NCI-H187 treated with DMSO at 0.1 percent for 48 hours (cell line): ENCODE results near the gene COP1.

Experiments used
- DNase-seq: peaks from one replicate; lab custom pipeline; 2025; lab: John Stamatoyannopoulos, UW

The COP1 gene

DNA sequence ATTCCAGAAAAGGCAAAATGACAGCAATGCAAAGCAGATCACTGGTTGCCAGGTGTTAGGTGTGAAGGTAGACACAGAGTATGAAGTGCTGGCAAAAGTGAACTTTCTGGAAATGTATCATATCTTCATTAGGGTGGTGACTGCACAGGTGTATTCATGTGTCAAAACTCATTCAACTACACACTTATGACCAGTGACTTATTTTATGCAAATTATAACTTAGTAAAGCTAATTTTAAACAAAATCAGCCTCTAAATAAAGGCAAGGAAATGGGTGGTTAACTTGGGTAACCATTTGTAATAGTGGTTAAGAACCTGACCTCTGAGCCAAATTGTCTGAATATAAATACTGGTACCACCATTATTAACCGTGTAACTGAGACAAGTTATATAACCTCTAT, 7.4 kb downstream of the COP1 start:
- no peak for DNase-seq

DNA sequence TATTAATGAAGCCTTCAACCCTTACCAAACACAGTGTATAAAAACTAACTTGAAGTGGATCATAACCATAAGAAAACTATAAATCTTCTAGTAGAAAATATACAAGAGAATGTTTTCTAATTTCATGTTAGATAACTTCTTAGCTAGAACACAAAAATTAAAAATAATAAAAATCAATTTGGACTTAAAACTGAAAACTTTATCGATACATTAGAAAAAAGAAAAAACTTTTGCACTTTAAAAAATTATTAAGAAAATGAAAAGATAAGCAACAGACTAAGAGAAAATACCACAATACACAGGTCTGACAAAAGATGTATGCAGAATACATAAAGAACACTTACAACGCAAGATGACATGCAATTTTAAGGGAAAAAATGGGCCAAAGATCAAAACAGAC, 8.7 kb downstream of the COP1 start:
- DNase-seq: no peak

DNA sequence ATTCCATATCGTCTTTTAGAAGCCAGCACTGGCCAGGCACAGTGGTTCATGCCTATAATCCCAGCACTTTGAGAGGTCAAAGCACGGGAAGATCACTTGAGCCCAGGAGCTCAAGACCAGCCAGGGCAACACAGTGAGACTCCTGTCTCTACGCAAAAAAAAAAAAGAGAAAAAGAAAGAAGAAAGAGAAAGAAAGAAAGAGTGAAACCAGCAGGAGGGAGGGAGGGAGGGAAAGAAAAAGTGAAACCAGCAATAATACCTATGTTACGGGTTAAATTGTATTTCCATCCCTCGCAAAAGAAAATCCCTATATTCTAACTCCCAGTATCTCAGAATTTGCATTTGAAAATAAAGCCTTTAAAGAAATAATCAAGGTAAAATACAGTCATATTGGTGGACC, 10.4 kb downstream of the COP1 start:
- DNase-seq: no peak

DNA sequence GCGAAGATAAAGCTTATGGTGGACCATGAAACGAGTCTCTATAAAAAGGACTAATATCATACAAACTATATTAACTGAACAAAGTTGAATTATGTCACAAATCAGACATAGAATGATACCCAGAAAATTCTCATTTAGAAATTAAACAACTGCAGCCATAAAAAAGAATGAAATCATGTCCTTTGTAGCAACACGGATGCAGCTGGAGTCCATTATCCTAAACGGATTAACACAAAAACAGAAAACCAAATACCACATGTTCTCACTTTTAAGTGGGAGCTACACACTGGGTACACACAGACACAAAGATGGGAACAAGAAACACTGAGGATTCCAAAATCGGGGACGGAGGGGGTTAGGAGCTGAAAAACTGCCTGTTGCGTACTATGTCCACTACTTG, 11.5 kb downstream of the COP1 start:
- no peak for DNase-seq

DNA sequence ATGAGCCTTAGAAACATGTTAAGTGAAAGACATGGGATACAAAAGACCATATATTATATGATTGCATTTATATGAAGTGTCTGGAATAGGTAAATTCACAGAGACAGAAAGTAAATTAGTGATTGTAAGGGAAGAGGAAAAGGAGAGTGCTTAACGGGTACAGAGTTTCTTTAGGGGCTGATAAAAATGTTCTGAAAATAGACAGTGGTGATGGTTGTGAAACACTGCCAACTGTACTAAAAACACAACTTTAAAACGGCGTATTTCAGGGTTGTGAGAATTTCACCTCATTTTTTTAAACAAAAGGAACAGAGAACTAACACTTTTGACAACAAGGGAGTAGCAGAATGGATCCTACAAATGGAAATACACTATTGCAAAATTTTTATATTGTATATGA, 13.4 kb downstream of the COP1 start:
- DNase-seq: no peak

DNA sequence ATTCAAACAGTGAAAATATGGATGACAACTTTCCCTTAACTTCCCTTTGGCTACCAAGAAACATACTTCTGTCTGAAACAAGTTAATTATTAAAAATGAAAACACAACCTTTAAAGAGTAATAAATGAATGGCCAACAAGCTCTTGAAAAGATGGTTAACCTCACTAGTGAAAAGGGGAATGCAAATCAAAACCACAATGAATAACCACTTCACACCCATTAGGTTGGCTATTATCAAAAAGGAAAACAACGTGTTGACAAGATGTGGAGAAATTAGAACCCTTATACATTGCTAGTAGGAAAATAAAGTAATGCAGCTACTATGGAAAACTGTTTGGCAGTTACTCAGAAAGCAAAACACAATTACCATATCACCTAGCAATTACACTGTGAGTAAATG, 14.1 kb downstream of the COP1 start:
- DNase-seq: no peak

DNA sequence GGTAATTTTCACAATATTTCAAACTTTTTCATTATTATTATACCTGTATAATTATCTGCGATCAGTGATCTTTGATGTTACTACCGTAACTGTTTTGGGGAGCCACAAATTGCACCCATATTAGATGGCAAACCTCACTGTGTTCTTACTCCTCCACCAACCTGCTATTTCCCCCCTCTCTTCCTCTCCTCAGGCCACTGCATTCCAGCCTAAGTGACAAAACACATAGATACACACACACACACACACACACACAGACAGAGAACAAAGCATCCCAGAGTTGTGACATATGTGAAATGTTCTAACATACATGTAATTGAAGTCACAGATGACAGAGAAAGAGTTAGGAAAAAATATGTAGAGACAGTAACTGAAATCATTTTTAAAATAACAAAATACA, 18.5 kb downstream of the COP1 start:
- no peak for DNase-seq

DNA sequence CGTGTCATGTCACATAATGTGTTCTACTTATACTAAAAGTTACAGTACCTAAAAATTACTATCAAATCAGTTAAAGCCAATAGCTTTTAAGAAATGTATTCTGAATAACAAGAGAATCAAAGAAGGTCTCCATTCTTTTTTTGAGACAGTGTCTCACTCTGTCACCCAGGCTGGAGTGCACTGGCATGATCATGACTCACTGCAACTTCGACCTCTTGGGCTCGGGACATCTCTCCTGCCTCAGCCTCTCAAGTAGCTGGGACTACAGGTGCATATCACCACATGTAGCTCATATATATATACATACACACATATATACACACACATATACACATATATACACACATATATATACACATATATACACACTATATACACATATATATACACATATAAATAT, 20.1 kb downstream of the COP1 start:
- no peak for DNase-seq

DNA sequence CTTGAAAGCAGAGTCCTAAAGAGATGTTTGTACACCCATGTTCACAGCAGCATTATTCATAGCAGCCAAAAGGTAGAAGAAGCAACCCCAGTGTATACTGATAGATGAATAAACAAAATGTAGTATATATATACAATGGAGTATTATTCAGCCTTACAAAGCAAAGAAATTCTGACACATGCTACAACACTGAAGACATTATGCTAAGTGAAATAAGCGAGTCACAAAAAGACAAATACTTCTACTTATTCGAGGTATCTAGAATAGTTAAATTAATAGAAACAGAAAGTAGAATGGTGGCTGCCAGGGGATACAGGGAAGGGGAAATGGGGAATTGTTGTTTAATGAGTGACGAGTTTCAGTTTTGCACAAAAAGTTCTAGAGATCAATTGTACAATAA, 23.5 kb downstream of the COP1 start:
- DNase-seq: no peak

DNA sequence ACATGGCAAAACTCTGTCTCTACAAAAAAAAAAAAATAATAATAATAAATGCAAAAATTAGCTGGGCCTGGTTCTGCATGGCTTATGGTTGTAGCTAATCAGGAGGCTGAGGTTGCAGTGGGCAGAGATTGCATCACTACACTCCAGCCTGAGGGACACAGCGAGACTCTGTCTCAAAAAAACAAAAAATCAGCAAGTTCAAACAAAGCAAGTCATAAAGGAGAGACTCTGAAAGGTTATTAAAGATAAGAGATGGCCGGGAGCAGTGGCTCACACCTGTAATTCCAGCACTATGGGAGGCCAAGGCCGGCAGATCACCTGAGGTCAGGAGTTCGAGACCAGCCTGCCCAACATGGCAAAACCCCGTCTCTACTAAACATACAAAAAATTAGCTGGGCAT, 28.8 kb downstream of the COP1 start:
- DNase-seq: no peak

DNA sequence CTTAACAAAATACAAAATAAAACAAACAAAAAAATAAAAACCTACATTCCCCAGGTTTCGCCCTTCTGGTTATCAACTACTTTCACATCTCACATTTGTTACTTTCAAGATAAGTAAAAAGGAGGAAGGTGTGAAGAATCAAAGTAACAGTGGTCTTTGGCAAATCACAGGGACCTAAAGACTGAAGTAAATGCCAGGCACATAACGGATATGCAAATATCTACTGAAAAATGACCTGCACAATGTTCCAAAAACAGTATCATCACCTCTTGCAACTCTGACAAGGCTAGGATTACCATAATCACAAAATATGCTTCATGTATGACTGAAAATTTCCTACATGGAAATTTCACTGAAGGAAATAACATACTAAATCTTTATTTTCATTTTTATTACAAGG, 29.3 kb downstream of the COP1 start:
- no peak for DNase-seq

DNA sequence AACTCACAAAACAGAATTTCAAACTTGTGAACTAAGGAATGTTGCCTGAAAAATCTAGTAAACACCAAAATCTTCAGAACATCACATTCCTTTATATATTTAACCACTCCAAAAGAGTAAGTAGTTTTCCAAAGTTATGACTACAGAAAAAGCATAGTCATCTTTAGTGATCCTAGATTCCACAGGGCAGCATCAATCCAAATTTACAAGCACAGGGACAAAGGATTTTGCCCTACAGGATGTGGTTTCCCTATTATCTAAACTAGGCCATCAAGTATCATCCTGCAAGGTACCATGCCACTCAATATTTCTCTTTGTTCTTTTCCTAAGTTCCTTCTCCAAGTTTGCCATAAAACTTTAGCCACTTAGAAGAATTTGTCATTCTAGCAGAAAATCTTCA, 33.0 kb downstream of the COP1 start:
- DNase-seq: no peak

DNA sequence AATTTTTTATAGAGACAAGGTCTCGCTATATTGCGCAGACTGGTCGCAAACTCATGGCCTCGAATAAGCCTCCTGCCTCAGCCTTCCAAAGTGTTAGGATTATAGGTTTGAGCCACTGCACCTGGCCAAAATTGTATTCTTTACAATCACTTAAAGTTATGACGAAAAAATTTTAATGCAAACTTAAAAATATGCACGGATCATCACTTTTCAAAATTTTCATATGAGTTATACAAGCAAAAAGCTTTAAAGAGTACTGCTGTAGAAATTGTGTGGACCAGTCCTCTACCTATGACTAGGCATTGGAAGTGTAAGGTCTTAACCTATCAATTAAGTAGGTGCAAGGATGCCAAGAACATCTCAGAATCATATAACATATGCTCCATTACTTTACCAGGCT, 34.9 kb downstream of the COP1 start:
- no peak for DNase-seq

DNA sequence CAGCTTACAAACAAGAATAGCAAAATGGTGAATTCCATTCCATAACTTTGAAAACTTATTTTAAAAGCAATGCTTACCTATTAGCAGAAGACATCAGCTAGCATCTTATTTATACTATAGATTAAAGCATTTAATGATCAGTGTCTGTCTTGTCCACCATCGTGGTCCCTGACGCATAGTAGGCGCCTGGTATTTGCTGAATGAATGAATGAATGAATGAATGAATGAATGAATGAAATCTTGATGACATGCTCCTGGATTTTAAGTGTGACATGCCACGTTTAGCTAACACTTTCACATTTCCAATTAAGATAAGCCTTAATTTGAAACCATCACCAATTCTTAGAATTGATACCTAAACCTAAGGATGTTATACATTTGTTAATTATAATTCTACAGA, 39.9 kb downstream of the COP1 start:
- no peak for DNase-seq

DNA sequence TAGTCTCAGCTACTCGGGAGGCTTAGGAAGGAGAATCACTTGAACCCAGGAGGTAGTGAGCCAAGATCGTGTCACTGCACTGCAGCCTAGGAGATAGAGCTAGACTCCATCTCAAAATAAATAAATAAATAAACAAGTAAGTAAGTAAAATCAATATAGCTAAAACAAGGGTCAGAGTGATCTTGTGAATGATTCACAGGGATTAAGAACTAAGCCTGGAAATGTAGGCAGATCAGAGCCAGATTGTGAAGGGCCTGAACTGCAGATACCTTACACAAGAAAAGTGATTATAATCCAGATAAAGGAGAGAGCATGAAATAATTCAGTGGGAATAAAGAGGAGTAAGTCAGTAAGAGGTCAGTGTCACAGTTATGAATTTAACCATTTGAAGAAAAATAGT, 41.5 kb downstream of the COP1 start:
- DNase-seq: no peak

DNA sequence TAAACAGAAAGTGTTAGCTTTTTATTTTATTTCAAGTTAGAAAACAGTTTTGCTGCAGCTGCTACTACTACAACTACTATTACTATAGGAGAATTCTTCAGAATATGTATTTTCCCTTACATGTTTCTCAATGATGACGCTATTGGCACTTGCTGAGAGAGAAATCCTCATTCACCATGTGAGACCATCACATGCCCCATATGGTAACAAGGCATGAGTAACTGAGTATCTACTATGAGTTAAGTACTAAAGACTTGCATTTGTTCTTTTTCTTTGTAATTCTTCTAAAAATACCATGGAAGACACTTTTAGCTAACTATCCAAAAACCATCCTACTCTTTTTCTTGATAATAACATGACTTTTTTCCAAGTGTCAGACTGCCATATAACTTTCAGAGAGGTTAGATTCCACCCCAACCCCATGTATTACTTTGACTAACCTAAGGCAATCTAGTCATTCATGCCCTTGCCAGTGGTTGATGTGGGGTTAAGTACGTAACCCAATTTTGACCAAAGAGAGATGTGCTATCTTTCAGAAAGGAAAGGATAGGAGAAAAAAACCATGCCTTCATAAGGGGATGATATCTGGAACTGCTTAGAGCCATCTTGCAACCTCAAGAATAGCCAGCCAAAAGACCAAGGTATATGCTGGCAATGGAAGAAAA, 42.9 kb downstream of the COP1 start:
- DNase-seq: no peak

DNA sequence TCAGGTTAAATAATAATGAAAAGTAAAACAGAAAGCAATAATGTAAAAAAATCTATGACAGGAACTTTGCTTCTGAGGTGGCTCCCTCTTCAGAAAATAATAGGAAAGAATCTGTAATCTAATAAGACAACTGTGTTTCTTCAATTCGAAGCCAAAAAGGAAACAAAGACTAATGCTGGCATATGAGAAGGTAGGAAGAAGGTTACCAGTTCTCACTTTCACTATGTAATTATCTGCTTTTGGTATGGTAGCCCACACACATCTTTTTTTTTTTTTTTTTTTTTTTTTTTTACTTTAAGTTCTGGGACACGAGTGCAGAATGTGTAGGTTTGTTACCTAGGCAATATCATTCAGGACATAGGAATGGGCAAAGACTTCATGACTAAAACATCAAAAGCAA, 47.1 kb downstream of the COP1 start:
- no peak for DNase-seq

DNA sequence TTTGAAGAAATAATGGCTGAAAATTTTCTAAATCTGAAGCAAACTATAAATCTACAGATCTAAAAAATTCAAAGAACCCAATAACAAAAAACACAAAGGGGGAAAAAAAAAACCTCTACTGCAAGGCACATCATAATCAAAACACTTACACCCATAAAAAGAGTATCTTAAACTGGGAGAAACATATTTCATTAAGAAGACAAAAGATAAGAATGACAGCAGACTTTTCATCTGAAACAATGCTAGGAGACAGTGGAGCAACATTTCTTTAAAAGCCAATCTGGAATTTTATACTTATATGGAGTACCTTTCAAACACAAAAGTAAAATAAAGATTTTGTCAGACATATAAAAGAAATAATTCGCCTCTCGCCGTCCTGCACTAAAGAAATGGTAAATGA, 49.1 kb downstream of the COP1 start:
- no peak for DNase-seq

DNA sequence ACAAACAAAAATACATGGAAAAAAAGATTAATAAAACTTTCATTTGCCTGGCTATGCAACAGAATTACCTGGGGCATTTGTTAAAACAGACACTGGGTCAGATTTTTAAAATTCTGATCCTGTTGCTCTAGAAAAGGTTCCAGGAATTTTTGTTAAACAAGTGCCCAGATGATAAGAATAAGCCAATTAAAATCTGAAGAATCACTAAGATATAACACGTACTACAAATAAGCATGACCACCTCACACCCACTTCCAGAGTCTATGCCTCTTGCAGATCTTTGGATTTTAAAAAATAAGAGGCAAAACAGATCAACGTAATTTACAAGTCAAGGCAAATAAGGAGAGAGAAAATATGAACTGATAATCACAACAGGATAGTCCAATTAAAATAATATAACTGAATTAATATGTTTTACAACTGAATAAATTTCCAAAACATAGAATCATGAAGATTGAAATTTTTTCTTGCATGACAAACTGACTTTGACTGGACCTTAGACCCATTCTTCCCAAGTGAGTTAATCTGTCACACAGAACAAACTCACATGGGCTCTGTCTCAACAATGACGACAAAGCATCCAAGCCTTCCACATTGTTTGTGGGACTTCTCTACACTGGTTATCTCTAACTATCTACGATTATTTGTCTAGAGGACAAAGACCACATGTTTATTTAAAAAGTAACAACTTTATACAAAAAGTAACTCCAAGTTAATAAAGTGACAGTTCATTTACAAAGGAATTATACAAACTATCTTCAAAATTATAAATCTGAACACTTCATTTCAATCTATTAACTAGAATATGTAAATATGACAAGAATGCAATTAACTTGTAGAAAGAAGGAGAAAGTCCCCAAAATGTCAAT, 56.9 kb downstream of the COP1 start:
- no peak for DNase-seq

DNA sequence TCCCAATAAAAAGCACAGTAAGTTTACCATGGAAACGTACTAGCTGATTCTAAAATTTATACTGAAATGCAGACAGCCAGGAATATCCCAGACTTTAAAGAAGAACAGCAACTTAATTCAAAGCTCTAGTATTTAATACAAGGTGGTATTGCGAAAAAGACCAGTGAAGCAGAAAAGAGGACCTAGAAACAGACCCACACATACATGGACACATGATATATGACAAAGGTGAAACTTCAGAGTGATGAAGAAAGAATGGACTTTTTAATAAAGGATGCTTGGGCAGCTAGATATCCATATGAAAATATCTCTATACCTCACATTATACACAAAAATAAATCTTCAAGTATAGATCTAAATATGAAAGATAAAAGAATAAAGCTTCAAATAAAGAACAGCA, 62.6 kb downstream of the COP1 start:
- no peak for DNase-seq

DNA sequence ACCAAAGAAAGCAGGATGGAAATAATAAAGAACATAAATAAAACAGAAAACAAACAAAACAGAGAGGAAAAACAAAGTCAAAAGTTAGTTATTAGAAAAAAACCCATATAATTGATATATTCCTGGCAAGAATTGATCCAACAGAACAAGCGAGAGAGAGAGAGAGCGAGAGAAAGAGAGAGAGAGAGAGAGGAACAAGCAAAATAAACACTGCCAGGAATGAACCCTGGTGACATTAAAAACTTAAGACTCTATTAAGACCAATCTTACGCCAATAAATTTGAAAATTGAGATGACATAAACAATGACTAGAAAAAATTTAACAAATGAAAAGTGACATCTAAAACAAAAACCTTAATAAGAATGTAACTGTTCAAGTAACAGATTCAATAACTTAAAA, 64.1 kb downstream of the COP1 start:
- DNase-seq: no peak

DNA sequence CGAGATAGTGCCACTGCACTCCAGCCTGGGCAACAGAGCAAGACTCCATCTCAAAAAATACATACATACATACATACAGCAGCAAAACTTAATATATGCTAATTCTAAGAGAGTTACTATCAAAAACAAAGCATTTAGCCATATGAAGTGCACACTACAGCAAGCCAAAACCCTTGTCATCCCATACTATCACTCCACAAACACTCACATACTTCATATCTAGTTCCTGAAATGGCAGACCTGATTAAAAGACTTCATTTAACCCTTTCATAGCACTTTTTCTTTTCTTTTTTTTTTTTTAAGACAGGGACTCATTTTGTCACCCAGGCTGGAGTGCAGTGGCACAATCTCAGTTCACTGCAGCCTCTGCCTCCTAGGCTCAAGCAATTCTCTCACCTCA, 65.6 kb downstream of the COP1 start:
- DNase-seq: no peak

DNA sequence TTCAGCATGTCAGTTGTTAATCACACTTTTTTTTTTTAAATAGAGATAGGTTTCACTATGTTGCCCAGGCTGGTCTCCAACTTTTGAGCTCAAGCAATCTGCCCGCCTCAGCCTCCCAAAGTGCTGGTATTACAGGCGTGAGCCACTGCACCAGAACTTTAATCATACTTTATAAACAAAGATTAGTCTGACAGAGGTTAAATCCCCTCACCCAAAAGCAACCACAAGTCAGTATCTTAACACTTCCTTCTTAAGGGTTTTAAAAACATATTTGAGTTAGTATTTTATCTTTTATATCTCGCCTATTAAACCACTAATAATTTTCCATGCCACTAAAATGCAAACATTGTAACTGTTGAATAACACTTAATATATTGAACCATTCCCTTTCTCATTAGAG, 70.2 kb downstream of the COP1 start:
- no peak for DNase-seq

DNA sequence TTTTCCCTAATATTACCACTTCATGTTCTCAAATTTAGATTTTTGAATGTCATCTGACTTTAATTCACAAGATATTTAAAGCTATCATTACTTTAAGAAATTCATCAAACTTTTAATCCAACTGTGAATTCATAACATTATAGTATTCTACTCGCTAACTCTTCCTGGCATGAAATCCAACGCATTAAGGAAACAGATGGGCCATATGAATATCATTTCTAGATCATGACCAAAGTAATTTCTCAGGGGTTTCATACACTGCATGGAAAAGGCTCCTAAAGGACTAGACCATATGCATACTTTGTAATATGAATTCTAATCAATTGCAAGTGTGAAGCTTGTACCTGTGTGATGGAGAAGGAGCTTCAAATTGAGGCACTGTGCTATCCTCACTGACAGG, 72.4 kb downstream of the COP1 start:
- DNase-seq: no peak
